Lung (tissue), 12 donors: Measurements from ENCODE around the gene CBLIF. TPM values are rescaled to one million over a fixed set of nuclear protein-coding genes. Genes with fewer than 3 reads are reported as not detected.

Experiments
- ATAC-seq: fragments of 200-7000 bp; cut with Tn5 transposase; one replicate; pipeline ENCODE4 v1.9.1; 2020; ENCODE audit warnings: moderate number of reproducible peaks; ENCODE audit not compliant: insufficient read depth, low FRiP score
- DNase-seq, 3 donors: peaks; one replicate each; pipeline ENCODE4 v3.0.0-alpha.2; 2013 to 2017
- H3K27ac ChIP-seq, 2 donors: one replicate each; pipeline ENCODE4 v1.5.1; 2013; ENCODE audit warnings: mild to moderate bottlenecking in 2 of 2, moderate library complexity in 2 of 2, control low read depth in 1 of 2, inconsistent platforms in 1 of 2, low read depth in 1 of 2, low read length in 1 of 2
- H3K27me3 ChIP-seq, 3 donors: one replicate each; pipeline ENCODE4 v1.5.1; 2013; ENCODE audit warnings: low read length in 2 of 3; ENCODE audit not compliant: control insufficient read depth in 3 of 3, insufficient read depth in 3 of 3
- H3K36me3 ChIP-seq, 4 donors: one replicate each; pipeline ENCODE4 v1.5.1; 2013; ENCODE audit warnings: low read length in 4 of 4, mild to moderate bottlenecking in 1 of 4, moderate library complexity in 1 of 4; ENCODE audit not compliant: control insufficient read depth in 4 of 4, insufficient read depth in 4 of 4
- H3K4me1 ChIP-seq, 5 donors: one replicate each; pipeline ENCODE4 v1.5.1; 2013; ENCODE audit warnings: low read length in 5 of 5, mild to moderate bottlenecking in 2 of 5, moderate library complexity in 1 of 5; ENCODE audit not compliant: control insufficient read depth in 5 of 5, insufficient read depth in 5 of 5
- H3K4me3 ChIP-seq: one replicate; pipeline ENCODE4 v1.5.1; 2013; ENCODE audit warnings: mild to moderate bottlenecking, control low read depth, moderate library complexity
- H3K9ac ChIP-seq, 2 donors: one replicate each; pipeline ENCODE4 v1.5.1; 2013; ENCODE audit warnings: low read length in 2 of 2, control low read depth in 1 of 2; ENCODE audit not compliant: insufficient read depth in 1 of 2
- H3K9me3 ChIP-seq, 4 donors: one replicate each; pipeline ENCODE4 v1.5.1; 2013; ENCODE audit warnings: low read length in 3 of 4, mild to moderate bottlenecking in 1 of 4, moderate library complexity in 1 of 4; ENCODE audit not compliant: control insufficient read depth in 4 of 4, insufficient read depth in 3 of 4
- WGBS, 2 donors: extraction: QIAGEN DNeasy Blood & Tissue Kit; methylation state at CpG; one replicate each; pipeline ENCODE4 v1.1.7; 2013; 5-methylcytosine and 5-hydroxymethylcytosine counted together
- polyA plus RNA-seq, 2 donors: library from polyadenylated mRNA; stranded (reverse); fragments of 200-250 nt; gene quantifications; one replicate each; pipeline ENCODE4 v1.2.1, GENCODE V29; 2013
- total RNA-seq, 2 donors: library from RNA; depleted of rRNA in 1 of 2; stranded (reverse); fragments of >200 nt in 1 of 2; gene quantifications; one replicate each; pipeline ENCODE4 v1.2.1, GENCODE V29; 2014 to 2021
- TF ChIP-seq, protein P1 (sequence below): IDR thresholded peaks from 2 replicates; pipeline ENCODE4 v1.5.1; 2012; ENCODE audit warnings: mild to moderate bottlenecking; ENCODE audit errors: control extremely low read depth, extremely low read depth
- donor health status: control.
- donor health status: control.
- donor health status: Bipolar disorder and iron deficiency.
- donor health status: healthy.
- donor health status: DM: yes; HTN: yes; CAD: no.

CBLIF gene
- total and polyA plus RNA-seq, 4 donors = not detected

DNA sequence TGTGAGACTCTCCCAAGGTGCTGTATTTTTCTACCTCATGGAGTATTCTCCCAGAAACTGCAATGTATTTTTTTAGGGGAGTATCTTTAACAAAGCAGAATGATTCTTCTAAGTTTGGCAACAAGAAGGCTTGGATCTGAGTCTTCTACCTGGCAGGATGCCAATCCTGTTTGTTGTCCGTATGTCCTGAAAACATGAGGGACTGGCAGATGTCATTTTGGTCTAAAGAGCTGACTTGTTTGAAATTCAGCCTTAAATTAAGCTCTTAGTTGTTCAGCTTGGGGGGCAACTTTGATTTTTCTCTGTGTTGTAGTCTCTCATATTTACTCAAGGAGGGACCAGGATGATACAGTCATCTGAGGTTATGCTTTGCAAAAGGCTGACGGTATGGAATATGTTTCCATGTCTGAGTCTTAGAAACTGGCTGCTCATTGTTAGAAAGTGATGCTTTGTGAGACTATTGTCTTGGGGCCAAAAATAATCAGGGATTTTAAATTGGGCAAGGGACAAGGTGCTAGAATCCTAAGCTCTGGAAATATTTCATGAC, 44.1 kb downstream of the CBLIF start:
- Histone ChIP-seq H3K27ac (no peak overlapping the region), H3K9me3 (no peaks in the 10 kb centered on the region), H3K36me3 (peaks cover 0 to 24% (median 3%) of the 10 kb centered on the region in 4 donors), H3K27me3 (no peaks in the 10 kb centered on the region), H3K9ac (no peak overlapping the region), H3K4me3 (no peak overlapping the region), H3K4me1 (peaks cover 0 to 2% (median 0%) of the 10 kb centered on the region in 5 donors)
- ATAC-seq (no peak), DNase-seq (no peak)
- WGBS, 2 donors = 58 to 81% methylated on average over 2 of the region's 2 CpGs
- TF ChIP-seq, protein P1, sequence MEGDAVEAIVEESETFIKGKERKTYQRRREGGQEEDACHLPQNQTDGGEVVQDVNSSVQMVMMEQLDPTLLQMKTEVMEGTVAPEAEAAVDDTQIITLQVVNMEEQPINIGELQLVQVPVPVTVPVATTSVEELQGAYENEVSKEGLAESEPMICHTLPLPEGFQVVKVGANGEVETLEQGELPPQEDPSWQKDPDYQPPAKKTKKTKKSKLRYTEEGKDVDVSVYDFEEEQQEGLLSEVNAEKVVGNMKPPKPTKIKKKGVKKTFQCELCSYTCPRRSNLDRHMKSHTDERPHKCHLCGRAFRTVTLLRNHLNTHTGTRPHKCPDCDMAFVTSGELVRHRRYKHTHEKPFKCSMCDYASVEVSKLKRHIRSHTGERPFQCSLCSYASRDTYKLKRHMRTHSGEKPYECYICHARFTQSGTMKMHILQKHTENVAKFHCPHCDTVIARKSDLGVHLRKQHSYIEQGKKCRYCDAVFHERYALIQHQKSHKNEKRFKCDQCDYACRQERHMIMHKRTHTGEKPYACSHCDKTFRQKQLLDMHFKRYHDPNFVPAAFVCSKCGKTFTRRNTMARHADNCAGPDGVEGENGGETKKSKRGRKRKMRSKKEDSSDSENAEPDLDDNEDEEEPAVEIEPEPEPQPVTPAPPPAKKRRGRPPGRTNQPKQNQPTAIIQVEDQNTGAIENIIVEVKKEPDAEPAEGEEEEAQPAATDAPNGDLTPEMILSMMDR = no peak

DNA sequence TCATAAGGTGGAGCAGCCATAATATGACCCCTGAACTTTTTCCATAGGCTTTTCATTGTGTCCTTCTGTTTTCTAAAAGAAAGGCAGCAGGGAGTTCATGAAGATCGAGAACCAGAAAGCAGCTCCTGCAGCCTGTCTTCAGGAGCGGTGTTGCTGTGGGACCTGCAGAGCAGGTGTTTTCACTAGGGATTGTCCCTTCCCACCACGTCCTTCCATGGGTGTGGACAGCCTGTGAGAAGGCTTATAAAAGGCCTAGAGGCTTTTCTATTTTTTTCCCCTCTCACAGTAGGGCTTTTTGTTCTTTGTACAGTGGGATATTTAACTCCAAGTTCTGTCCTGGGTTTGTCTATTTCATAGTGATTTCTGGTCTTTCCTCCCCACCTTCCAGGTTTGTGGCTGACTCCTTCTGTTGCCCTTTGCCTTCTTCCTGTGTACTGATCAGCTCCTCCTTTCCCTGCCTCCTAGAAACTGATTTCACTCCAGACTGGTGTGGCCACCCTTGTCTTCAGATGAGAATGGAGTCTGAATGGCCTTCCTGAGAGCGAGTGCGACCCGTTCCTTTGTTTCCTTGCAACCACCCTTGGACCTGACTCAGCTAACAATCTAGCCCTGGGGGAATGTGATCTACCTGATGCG, 44.8 kb downstream of the CBLIF start:
- DNase-seq (no peak), ATAC-seq (no peak)
- H3K36me3 ChIP-seq = peaks cover 0 to 30% (median 2%) of the 10 kb centered on the region in 4 donors
- H3K9me3 ChIP-seq = no peaks in the 10 kb centered on the region
- no peak overlapping the region for H3K9ac ChIP-seq
- no peak overlapping the region for H3K4me3 ChIP-seq
- TF ChIP-seq, protein P1 = no peak
- H3K27me3 ChIP-seq = no peaks in the 10 kb centered on the region
- peaks cover 0 to 4% (median 0%) of the 10 kb centered on the region in 5 donors for H3K4me1 ChIP-seq
- H3K27ac ChIP-seq = peak overlapping the region in 1 of 2 donors; percentile 24
- 90 to 91% methylated on average over 7 of the region's 7 CpGs for WGBS, 2 donors

DNA sequence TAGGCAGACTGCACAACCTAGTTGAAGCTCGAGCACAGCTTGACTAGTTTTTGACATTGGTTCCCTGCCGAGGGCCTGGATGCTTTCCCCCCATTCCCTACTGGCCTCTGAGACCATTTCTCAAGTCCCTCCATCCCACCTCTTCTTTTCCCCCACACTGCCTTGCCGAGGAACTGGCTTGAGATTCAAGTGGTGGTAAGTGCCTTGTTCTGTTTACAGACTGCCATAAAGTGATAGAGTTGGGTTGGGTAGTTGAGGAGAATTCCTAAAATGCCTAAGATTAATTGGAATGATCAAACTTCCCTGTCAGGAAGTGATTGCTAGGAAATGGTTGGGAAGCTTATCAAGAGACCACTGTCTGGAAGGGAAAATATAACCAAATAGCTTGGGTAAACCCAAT, 50.9 kb downstream of the CBLIF start:
- TF ChIP-seq, protein P1 = no peak
- peak in 1 of 3 donors; percentile 30 for DNase-seq
- peak overlapping the region in 1 of 2 donors; percentile 58 for H3K27ac ChIP-seq
- H3K4me3 ChIP-seq = no peak overlapping the region
- 61 to 77% methylated on average over 3 of the region's 3 CpGs for WGBS, 2 donors
- H3K36me3 ChIP-seq = peaks cover 0 to 44% (median 11%) of the 10 kb centered on the region in 4 donors
- no peak overlapping the region for H3K9ac ChIP-seq
- H3K27me3 ChIP-seq = no peaks in the 10 kb centered on the region
- ATAC-seq = peak; percentile 51
- peaks cover 0 to 3% (median 0%) of the 10 kb centered on the region in 5 donors for H3K4me1 ChIP-seq
- no peaks in the 10 kb centered on the region for H3K9me3 ChIP-seq
